Spleen (tissue), 7 donors: ENCODE data around the gene WDFY4.

Source experiments
- CTCF ChIP-seq, 11 experiments: fragments of 200-600 bp in 7 of 11; fragments of 450-650 bp in 4 of 11; sonication (generic) in 4 of 11; IDR thresholded peaks in 8 of 11; conservative IDR thresholded peaks in 3 of 11; 1 replicate in 7 of 11; 2 replicates in 4 of 11; pipeline versions ENCODE4 v1.4.0 to v1.8.0; 2016 to 2021; ENCODE audit warnings: antibody characterized with exemption in 11 of 11, inconsistent platforms in 4 of 11, mild to moderate bottlenecking in 1 of 11
- POLR2A ChIP-seq, 3 donors: fragments of 450-650 bp; IDR thresholded peaks; one replicate each; pipeline ENCODE4 v1.5.1; 2017; ENCODE audit warnings: antibody characterized with exemption in 3 of 3, mild to moderate bottlenecking in 1 of 3
- POLR2AphosphoS5 ChIP-seq, 3 donors: sonication (generic); formaldehyde crosslinking; IDR thresholded peaks; one replicate each; pipeline ENCODE4 v1.5.1; 2017; ENCODE audit warnings: antibody characterized with exemption in 3 of 3
- donor health status: DM: no; HTN: no; CAD: no; lungs with moderate emphysema.
- donor health status: DM: no; HTN: no; CAD: no.
- donor health status: DM: no; HTN: no; CAD: no.

GRCh38 chr10:49001402-49001801 lies 316.7 kb downstream of the WDFY4 start:
- TF ChIP-seq CTCF (IDR thresholded peaks at IDR 0.05 in 8 of 11, conservative IDR thresholded peaks at IDR 0.05 in 3 of 11) (no peak), POLR2AphosphoS5 (IDR thresholded peaks at IDR 0.05) (no peak), POLR2A (IDR thresholded peaks at IDR 0.05) (no peak)
